Measurements from ENCODE around the gene COL5A1. TPM values are rescaled to one million over a fixed set of nuclear protein-coding genes. Genes with fewer than 3 reads are reported as not detected.
A peak's percentile ranks its signal among the peaks of the same experiment; 100 is the strongest.

COL5A1 gene
- total RNA-seq, 5 donors from 2014 or later (not counting 1 experiment from before 2014, with no cell fraction given), result 0.18 to 2.3 (median 1.7) TPM

DNA sequence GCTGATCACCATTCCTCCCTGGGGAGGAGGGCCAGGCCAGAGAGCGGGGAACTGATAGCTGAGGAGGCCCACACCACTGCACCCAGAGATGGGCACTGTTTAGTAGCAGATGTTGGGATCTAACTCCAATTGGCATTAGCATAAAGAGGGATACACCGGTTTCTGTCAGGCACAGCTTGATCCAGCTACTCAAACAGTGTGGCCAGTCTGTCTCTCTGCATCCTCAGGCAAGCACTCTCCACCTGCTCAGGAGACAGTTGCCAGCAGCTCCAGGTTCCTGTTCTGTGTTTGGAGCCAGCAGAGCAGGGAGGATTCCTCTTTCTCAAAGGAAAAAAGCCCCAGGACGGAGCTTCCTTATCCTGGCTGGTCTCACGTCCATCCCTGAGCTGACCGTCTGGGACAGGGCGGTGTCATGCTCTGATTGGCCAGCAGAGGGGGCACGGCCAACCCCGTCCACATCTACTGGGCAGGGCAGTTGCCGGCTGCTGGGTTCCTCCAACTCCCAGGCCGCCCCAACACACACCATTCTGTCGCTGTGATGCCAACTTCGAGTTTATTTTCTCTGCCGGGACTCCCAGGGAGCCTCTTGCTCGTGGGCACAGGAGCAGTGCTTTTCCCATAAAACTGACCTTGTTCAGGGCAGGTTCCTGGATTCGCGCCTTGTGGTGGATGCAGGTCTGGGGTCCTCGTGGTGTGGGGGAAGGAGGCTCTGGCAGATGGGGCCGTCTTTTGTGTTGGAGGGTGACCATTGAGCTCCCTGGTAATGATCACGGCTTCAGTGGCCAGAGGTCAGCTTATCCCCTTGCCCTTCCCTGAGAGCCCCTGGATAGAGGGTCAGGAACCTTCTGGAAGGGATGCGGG is 47.9 kb downstream of the COL5A1 start:
- Histone ChIP-seq H3K36me3 (ENCODE audit: control insufficient read depth in 2 of 2, extremely low read depth in 1 of 2, insufficient read depth in 1 of 2, low read length in 1 of 2) (no peaks in the 10 kb centered on the region), H3K4me3 (ENCODE audit: control insufficient read depth in 1 of 2, extremely low read depth in 1 of 2, low read length in 1 of 2) (no peak overlapping the region), H3K4me1 (ENCODE audit: control insufficient read depth in 1 of 2, extremely low read depth in 1 of 2, insufficient read depth in 2 of 2, low read length in 2 of 2) (peaks cover 0 to 7% of the 10 kb centered on the region in 2 experiments), H3K9me3 (no peaks in the 10 kb centered on the region), H3K27me3 (replicated peaks in 1 of 2; ENCODE audit: control insufficient read depth in 2 of 2, extremely low read depth in 1 of 2, insufficient read depth in 2 of 2, low read length in 1 of 2) (peaks cover 0 to 34% of the 10 kb centered on the region in 2 experiments), H3K27ac (ENCODE audit: low read length) (no peak overlapping the region)
- DNase-seq, result peak in 4 of 35 experiments; percentile 2 to 20 (median 6)
- no peaks in the 10 kb centered on the region for H3K9me3 Mint-ChIP-seq
- no peaks in the 10 kb centered on the region for H3K27me3 Mint-ChIP-seq
- WGBS (ENCODE audit: insufficient coverage), result 65% methylated on average over 20 of the region's 20 CpGs
- ChIA-PET CTCF (no interaction called here), POLR2A (no interaction called here)
- H3K27ac Mint-ChIP-seq, result no peak overlapping the region
- peaks cover 9% of the 10 kb centered on the region in 3 donors for H3K4me1 Mint-ChIP-seq
- no peak for ATAC-seq (replicated peaks in 1 of 4)
- no peak overlapping the region for H3K4me3 Mint-ChIP-seq
- no peaks in the 10 kb centered on the region for H3K36me3 Mint-ChIP-seq

- POLR2A ChIA-PET, result no interaction called here
- H3K27me3 ChIP-seq (replicated peaks in 1 of 2; ENCODE audit: control insufficient read depth in 2 of 2, extremely low read depth in 1 of 2, insufficient read depth in 2 of 2, low read length in 1 of 2), result peaks cover 0 to 40% of the 10 kb centered on the region in 2 experiments
- no peak overlapping the region for H3K4me3 Mint-ChIP-seq
- H3K36me3 Mint-ChIP-seq, result no peaks in the 10 kb centered on the region
- H3K27me3 Mint-ChIP-seq, result no peaks in the 10 kb centered on the region
- peaks cover 9% of the 10 kb centered on the region in 3 donors for H3K4me1 Mint-ChIP-seq
- no peaks in the 10 kb centered on the region for H3K36me3 ChIP-seq (ENCODE audit: control insufficient read depth in 2 of 2, extremely low read depth in 1 of 2, insufficient read depth in 1 of 2, low read length in 1 of 2)
- H3K9me3 Mint-ChIP-seq, result no peaks in the 10 kb centered on the region
- WGBS (ENCODE audit: insufficient coverage), result 70% methylated on average over 13 of the region's 15 CpGs
- H3K27ac ChIP-seq (ENCODE audit: low read length), result no peak overlapping the region
- CTCF ChIA-PET, result no interaction called here
- H3K4me1 ChIP-seq (ENCODE audit: control insufficient read depth in 1 of 2, extremely low read depth in 1 of 2, insufficient read depth in 2 of 2, low read length in 2 of 2), result peaks cover 0 to 7% of the 10 kb centered on the region in 2 experiments
- no peak for ATAC-seq (replicated peaks in 1 of 4)
- H3K4me3 ChIP-seq (ENCODE audit: control insufficient read depth in 1 of 2, extremely low read depth in 1 of 2, low read length in 1 of 2), result no peak overlapping the region
- no peaks in the 10 kb centered on the region for H3K9me3 ChIP-seq
- DNase-seq, result peak in 1 of 35 experiments; percentile 1
- H3K27ac Mint-ChIP-seq, result no peak overlapping the region
Measured at GRCh38 chr9:134690301-134690751, 48.7 kb downstream of the COL5A1 start.

GRCh38 chr9:134690946-134691694 is 49.5 kb downstream of the COL5A1 start:
- Histone ChIP-seq H3K9me3 (no peaks in the 10 kb centered on the region), H3K27me3 (replicated peaks in 1 of 2; ENCODE audit: control insufficient read depth in 2 of 2, extremely low read depth in 1 of 2, insufficient read depth in 2 of 2, low read length in 1 of 2) (peaks cover 0 to 42% of the 10 kb centered on the region in 2 experiments), H3K4me1 (ENCODE audit: control insufficient read depth in 1 of 2, extremely low read depth in 1 of 2, insufficient read depth in 2 of 2, low read length in 2 of 2) (peaks cover 0 to 7% of the 10 kb centered on the region in 2 experiments), H3K36me3 (ENCODE audit: control insufficient read depth in 2 of 2, extremely low read depth in 1 of 2, insufficient read depth in 1 of 2, low read length in 1 of 2) (no peaks in the 10 kb centered on the region), H3K4me3 (ENCODE audit: control insufficient read depth in 1 of 2, extremely low read depth in 1 of 2, low read length in 1 of 2) (no peak overlapping the region), H3K27ac (ENCODE audit: low read length) (no peak overlapping the region)
- no peaks in the 10 kb centered on the region for H3K27me3 Mint-ChIP-seq
- ATAC-seq (replicated peaks in 1 of 4) (no peak), DNase-seq (peak in 1 of 35 experiments; percentile 0)
- peaks cover 9% of the 10 kb centered on the region in 3 donors for H3K4me1 Mint-ChIP-seq
- H3K4me3 Mint-ChIP-seq, result no peak overlapping the region
- CTCF ChIA-PET, result no interaction called here
- no peak overlapping the region for H3K27ac Mint-ChIP-seq
- H3K9me3 Mint-ChIP-seq, result no peaks in the 10 kb centered on the region
- WGBS (ENCODE audit: insufficient coverage), result 91% methylated on average over 28 of the region's 31 CpGs
- no peaks in the 10 kb centered on the region for H3K36me3 Mint-ChIP-seq
- POLR2A ChIA-PET, result no interaction called here

DNA sequence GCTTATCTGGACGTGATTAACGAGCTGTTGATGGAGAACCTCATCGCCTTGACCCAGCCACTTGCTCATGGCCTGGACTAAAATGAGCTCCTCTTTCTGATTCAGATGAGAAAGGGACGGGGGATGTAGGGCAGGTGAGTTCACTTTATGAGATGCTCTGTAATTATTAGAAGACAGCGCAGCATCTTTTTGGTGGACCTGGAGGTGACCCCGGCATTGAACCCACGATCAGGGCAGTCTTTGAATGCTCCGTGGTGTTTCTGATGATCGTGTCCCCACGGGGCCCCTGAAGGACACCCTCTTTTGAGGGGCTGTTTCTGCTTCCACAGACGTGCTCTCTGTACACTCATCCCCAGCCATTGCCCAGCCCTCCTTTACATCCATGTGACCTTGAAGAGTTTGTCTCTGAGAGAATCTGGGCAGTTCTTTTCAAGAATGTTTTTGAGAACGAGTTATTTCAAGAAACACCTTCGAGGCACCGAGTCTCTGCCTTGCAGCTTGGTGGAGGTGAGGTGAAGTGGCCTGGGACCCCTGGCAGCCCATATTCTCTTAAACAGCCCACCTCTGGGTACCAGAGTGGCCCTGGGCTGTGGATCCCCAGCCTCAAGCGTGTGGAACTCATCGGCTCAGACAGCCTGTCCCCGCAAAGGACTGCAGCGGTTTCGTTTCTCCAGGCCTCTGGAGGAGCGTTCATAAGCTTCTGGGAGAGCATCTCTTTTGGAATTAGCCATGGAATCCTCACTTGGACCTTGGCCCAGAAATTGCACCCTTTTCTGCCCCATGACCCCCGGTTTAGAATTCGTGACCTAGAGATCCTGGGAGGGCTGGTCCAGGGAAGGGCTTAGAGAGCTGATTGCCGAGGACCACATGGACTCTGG is 50.3 kb downstream of the COL5A1 start:
- H3K4me3 ChIP-seq (ENCODE audit: control insufficient read depth in 1 of 2, extremely low read depth in 1 of 2, low read length in 1 of 2), result no peak overlapping the region
- no peaks in the 10 kb centered on the region for H3K36me3 ChIP-seq (ENCODE audit: control insufficient read depth in 2 of 2, extremely low read depth in 1 of 2, insufficient read depth in 1 of 2, low read length in 1 of 2)
- WGBS (ENCODE audit: insufficient coverage), result 83% methylated on average over 15 of the region's 23 CpGs
- no peaks in the 10 kb centered on the region for H3K36me3 Mint-ChIP-seq
- peak in 1 of 35 experiments; percentile 1 for DNase-seq
- peaks cover 0 to 7% of the 10 kb centered on the region in 2 experiments for H3K4me1 ChIP-seq (ENCODE audit: control insufficient read depth in 1 of 2, extremely low read depth in 1 of 2, insufficient read depth in 2 of 2, low read length in 2 of 2)
- no peaks in the 10 kb centered on the region for H3K9me3 Mint-ChIP-seq
- no peak for ATAC-seq (replicated peaks in 1 of 4)
- no peak overlapping the region for H3K4me3 Mint-ChIP-seq
- peaks cover 9% of the 10 kb centered on the region in 3 donors for H3K4me1 Mint-ChIP-seq
- no peaks in the 10 kb centered on the region for H3K9me3 ChIP-seq
- H3K27me3 Mint-ChIP-seq, result no peaks in the 10 kb centered on the region
- H3K27me3 ChIP-seq (replicated peaks in 1 of 2; ENCODE audit: control insufficient read depth in 2 of 2, extremely low read depth in 1 of 2, insufficient read depth in 2 of 2, low read length in 1 of 2), result peaks cover 0 to 42% of the 10 kb centered on the region in 2 experiments
- CTCF ChIA-PET, result no interaction called here
- POLR2A ChIA-PET, result no interaction called here
- no peak overlapping the region for H3K27ac ChIP-seq (ENCODE audit: low read length)
- H3K27ac Mint-ChIP-seq, result no peak overlapping the region

GRCh38 chr9:134692573-134692860 is 50.9 kb downstream of the COL5A1 start:
- no peaks in the 10 kb centered on the region for H3K9me3 ChIP-seq
- ChIA-PET POLR2A (no interaction called here), CTCF (no interaction called here)
- H3K27me3 ChIP-seq (replicated peaks in 1 of 2; ENCODE audit: control insufficient read depth in 2 of 2, extremely low read depth in 1 of 2, insufficient read depth in 2 of 2, low read length in 1 of 2), result peaks cover 0 to 44% of the 10 kb centered on the region in 2 experiments
- no peak overlapping the region for H3K4me3 ChIP-seq (ENCODE audit: control insufficient read depth in 1 of 2, extremely low read depth in 1 of 2, low read length in 1 of 2)
- DNase-seq (peak in 1 of 35 experiments; percentile 1), ATAC-seq (replicated peaks in 1 of 4) (no peak)
- H3K36me3 ChIP-seq (ENCODE audit: control insufficient read depth in 2 of 2, extremely low read depth in 1 of 2, insufficient read depth in 1 of 2, low read length in 1 of 2), result no peaks in the 10 kb centered on the region
- no peak overlapping the region for H3K27ac Mint-ChIP-seq
- H3K4me1 Mint-ChIP-seq, result peaks cover 9% of the 10 kb centered on the region in 3 donors
- peaks cover 0 to 7% of the 10 kb centered on the region in 2 experiments for H3K4me1 ChIP-seq (ENCODE audit: control insufficient read depth in 1 of 2, extremely low read depth in 1 of 2, insufficient read depth in 2 of 2, low read length in 2 of 2)
- H3K9me3 Mint-ChIP-seq, result no peaks in the 10 kb centered on the region
- H3K27me3 Mint-ChIP-seq, result no peaks in the 10 kb centered on the region
- no peaks in the 10 kb centered on the region for H3K36me3 Mint-ChIP-seq
- no peak overlapping the region for H3K4me3 Mint-ChIP-seq
- H3K27ac ChIP-seq (ENCODE audit: low read length), result no peak overlapping the region
- 100% methylated on average over 1 of the region's 6 CpGs for WGBS (ENCODE audit: insufficient coverage)

DNA sequence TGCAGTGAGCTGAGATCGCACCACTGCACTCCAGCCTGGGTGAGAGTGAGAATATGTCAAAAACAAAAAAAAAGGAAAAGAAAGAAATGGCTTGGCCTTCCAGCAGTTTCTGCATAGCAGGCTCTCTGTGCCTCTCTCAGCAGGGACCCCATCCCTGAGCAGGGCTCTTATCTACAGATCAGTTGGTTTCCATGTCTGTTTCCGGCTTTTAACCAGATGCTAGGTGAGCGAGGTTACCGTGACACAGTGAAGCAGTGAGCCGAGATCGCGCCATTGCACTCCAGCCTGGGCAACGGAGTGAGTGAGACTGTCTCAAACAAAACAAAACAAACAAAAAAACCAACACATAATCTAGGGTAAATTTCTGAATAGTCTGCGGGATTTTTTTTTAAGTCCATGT is 51.4 kb downstream of the COL5A1 start:
- WGBS (ENCODE audit: insufficient coverage), result no CpG with 5 or more reads among the region's 9 CpGs
- CTCF ChIA-PET, result no interaction called here

More for the DNA sequence above, 51.4 kb downstream of the COL5A1 start:
- DNase-seq (peak in 1 of 35 experiments; percentile 23), ATAC-seq (replicated peaks in 1 of 4) (peak in 2 of 4 experiments; percentile 52 to 56)
- no peaks in the 10 kb centered on the region for H3K9me3 Mint-ChIP-seq
- H3K27ac ChIP-seq (ENCODE audit: low read length), result no peak overlapping the region
- no peak overlapping the region for H3K4me3 ChIP-seq (ENCODE audit: control insufficient read depth in 1 of 2, extremely low read depth in 1 of 2, low read length in 1 of 2)
- no peaks in the 10 kb centered on the region for H3K9me3 ChIP-seq
- POLR2A ChIA-PET, result no interaction called here
- H3K27ac Mint-ChIP-seq, result no peak overlapping the region
- no peaks in the 10 kb centered on the region for H3K36me3 ChIP-seq (ENCODE audit: control insufficient read depth in 2 of 2, extremely low read depth in 1 of 2, insufficient read depth in 1 of 2, low read length in 1 of 2)
- peaks cover 9% of the 10 kb centered on the region in 3 donors for H3K4me1 Mint-ChIP-seq
- H3K36me3 Mint-ChIP-seq, result no peaks in the 10 kb centered on the region
- H3K4me3 Mint-ChIP-seq, result no peak overlapping the region
- H3K27me3 Mint-ChIP-seq, result no peaks in the 10 kb centered on the region
- H3K27me3 ChIP-seq (replicated peaks in 1 of 2; ENCODE audit: control insufficient read depth in 2 of 2, extremely low read depth in 1 of 2, insufficient read depth in 2 of 2, low read length in 1 of 2), result peaks cover 0 to 45% of the 10 kb centered on the region in 2 experiments
- H3K4me1 ChIP-seq (ENCODE audit: control insufficient read depth in 1 of 2, extremely low read depth in 1 of 2, insufficient read depth in 2 of 2, low read length in 2 of 2), result peaks cover 0 to 7% of the 10 kb centered on the region in 2 experiments

Measured in T-cell (primary cell).